Endothelial cell of umbilical vein (primary cell): ENCODE results near the gene DHRS2.

Experiments
- CTCF ChIP-seq, 2 donors: IDR thresholded peaks; 1 replicate in 1 of 2; 2 replicates in 1 of 2; pipeline ENCODE4 v1.5.1; 2011; ENCODE audit warnings: low read length in 2 of 2, mild to moderate bottlenecking in 2 of 2, moderate library complexity in 2 of 2, control low read depth in 1 of 2, inconsistent platforms in 1 of 2, low read depth in 1 of 2; ENCODE audit not compliant: insufficient read depth in 1 of 2; ENCODE audit errors: extremely low read depth in 1 of 2
- POLR2A ChIP-seq: IDR thresholded peaks from 2 replicates; pipeline ENCODE4 v1.6.1; 2012; ENCODE audit warnings: low read depth, mild to moderate bottlenecking, control low read depth, low read length
- POLR2AphosphoS5 ChIP-seq: IDR thresholded peaks from 2 replicates; pipeline ENCODE4 v1.6.1; 2012; ENCODE audit warnings: low read depth, mild to moderate bottlenecking, control low read depth, low read length, moderate library complexity; ENCODE audit not compliant: insufficient read depth

GRCh38 chr14:23618415-23618988, 17.7 kb upstream of the DHRS2 start:
- TF ChIP-seq POLR2AphosphoS5 (no peak), CTCF (IDR thresholded peaks at IDR 0.05; ENCODE audit: extremely low read depth in 1 of 2, insufficient read depth in 1 of 2, low read depth in 1 of 2, low read length in 2 of 2) (no peak), POLR2A (no peak)
